ENCODE measurements around the gene GNL2. TPM values are rescaled to one million over a fixed set of nuclear protein-coding genes. Genes with fewer than 3 reads are reported as not detected.
A peak's percentile ranks its signal among the peaks of the same experiment; 100 is the strongest.
"Not testable (repeated sequence)": the region's sequence is repeated elsewhere in the genome, so short reads cannot be mapped to it uniquely, and the experiment has no call there.

The GNL2 gene
- total RNA-seq, 4 donors from 2014 or later, result 27.8 to 67.5 (median 44.2) TPM

- no peak overlapping the region for H3K27ac ChIP-seq
Measured at GRCh38 chr1:37561133-37562132, 34.3 kb downstream of the GNL2 start.

GRCh38 chr1:37560401-37561132, 35.2 kb downstream of the GNL2 start:
- Histone ChIP-seq H3K36me3 (peaks cover 0 to 65% (median 0%) of the 10 kb centered on the region in 3 donors), H3K4me3 (no peak overlapping the region), H3K4me1 (peaks cover 0 to 17% (median 8%) of the 10 kb centered on the region in 4 donors), H3K27ac (no peak overlapping the region), H3K9me3 (no peaks in the 10 kb centered on the region), H3K27me3 (no peaks in the 10 kb centered on the region)
- whole genome bisulfite sequencing, 2 donors, result 75 to 76% methylated on average over 10 of the region's 10 CpGs
- DNase-seq (ENCODE audit: low spot score in 2 of 2), result no peak
- TF ChIP-seq CTCF (IDR thresholded peaks at IDR 0.05) (no peak), POLR2A (IDR thresholded peaks at IDR 0.05) (no peak), EP300 (IDR thresholded peaks at IDR 0.05) (no peak)

More at GRCh38 chr1:37561133-37562132, 34.3 kb downstream of the GNL2 start:
- DNase-seq (ENCODE audit: low spot score in 2 of 2), result peak in 1 of 2 donors; percentile 14
- no peaks in the 10 kb centered on the region for H3K27me3 ChIP-seq
- TF ChIP-seq CTCF (IDR thresholded peaks at IDR 0.05) (peak in 2 of 5 experiments; percentile 5 to 29), POLR2A (IDR thresholded peaks at IDR 0.05) (no peak), EP300 (IDR thresholded peaks at IDR 0.05) (no peak)
- peaks cover 0 to 9% (median 1%) of the 10 kb centered on the region in 4 donors for H3K4me1 ChIP-seq
- peaks cover 0 to 73% (median 7%) of the 10 kb centered on the region in 3 donors for H3K36me3 ChIP-seq
- WGBS, 2 donors, result 95% methylated on average over 21 of the region's 21 CpGs
- no peak overlapping the region for H3K4me3 ChIP-seq
- no peaks in the 10 kb centered on the region for H3K9me3 ChIP-seq

- whole genome bisulfite sequencing, 2 donors, result 68 to 70% methylated on average over 12 of the region's 12 CpGs
- not testable (repeated sequence) for H3K4me3 ChIP-seq; H3K27ac ChIP-seq; H3K27me3 ChIP-seq; DNase-seq (ENCODE audit: low spot score in 2 of 2); H3K9me3 ChIP-seq
- Histone ChIP-seq H3K4me1 (peaks cover 0 to 17% (median 8%) of the 10 kb centered on the region in 4 donors), H3K36me3 (peaks cover 0 to 59% (median 0%) of the 10 kb centered on the region in 3 donors)
Measured at GRCh38 chr1:37559957-37560379, 35.8 kb downstream of the GNL2 start.

- Histone ChIP-seq H3K4me1 (peaks cover 0 to 17% (median 9%) of the 10 kb centered on the region in 4 donors), H3K4me3 (no peak overlapping the region), H3K27ac (no peak overlapping the region), H3K9me3 (no peaks in the 10 kb centered on the region), H3K27me3 (no peaks in the 10 kb centered on the region), H3K36me3 (peaks cover 0 to 50% (median 0%) of the 10 kb centered on the region in 3 donors)
- DNase-seq (ENCODE audit: low spot score in 2 of 2), result no peak
- no peak for TF ChIP-seq EP300 (IDR thresholded peaks at IDR 0.05)
- TF ChIP-seq POLR2A (IDR thresholded peaks at IDR 0.05), result no peak
- no peak for TF ChIP-seq CTCF (IDR thresholded peaks at IDR 0.05)
- WGBS, 2 donors, result 90 to 95% methylated on average over 7 of the region's 7 CpGs
Measured at GRCh38 chr1:37559080-37559479, 36.7 kb downstream of the GNL2 start.

- H3K27me3 ChIP-seq, result no peaks in the 10 kb centered on the region
- H3K9me3 ChIP-seq, result no peaks in the 10 kb centered on the region
- 73 to 82% methylated on average over 1 of the region's 1 CpG for WGBS, 2 donors
- no peak overlapping the region for H3K27ac ChIP-seq
- no peak for TF ChIP-seq POLR2A (IDR thresholded peaks at IDR 0.05)
- H3K4me3 ChIP-seq, result no peak overlapping the region
- H3K4me1 ChIP-seq, result peaks cover 0 to 20% (median 10%) of the 10 kb centered on the region in 4 donors
- DNase-seq (ENCODE audit: low spot score in 2 of 2), result no peak
- peaks cover 0 to 45% (median 0%) of the 10 kb centered on the region in 3 donors for H3K36me3 ChIP-seq
Measured at GRCh38 chr1:37558411-37558810, 37.3 kb downstream of the GNL2 start.

Data from tibial nerve (tissue), 4 donors.